Heart left ventricle (tissue), 16 donors: Measurements from ENCODE around the gene SOX18. TPM values are rescaled to one million over a fixed set of nuclear protein-coding genes. Genes with fewer than 3 reads are reported as not detected.
A peak's percentile ranks its signal among the peaks of the same experiment; 100 is the strongest.

Experiments used
- ATAC-seq, 4 donors: fragments of 200-7000 bp; cut with Tn5 transposase; one replicate each; pipeline ENCODE4 v1.9.1; 2020 to 2022; ENCODE audit warnings: moderate library complexity in 4 of 4, mild to moderate bottlenecking in 3 of 4, moderate number of reproducible peaks in 1 of 4
- DNase-seq, 5 donors: peaks; one replicate each; pipeline ENCODE4 v3.0.0-alpha.2; 2020
- H3K27ac ChIP-seq, 12 donors: fragments of 200-600 bp; sonication (generic) in 4 of 12; one replicate each; pipeline versions ENCODE4 v1.5.0 to v1.8.0; 2016 to 2022; ENCODE audit warnings: mild to moderate bottlenecking in 2 of 12
- H3K27me3 ChIP-seq, 9 donors: fragments of 200-600 bp; sonication (generic) in 2 of 9; one replicate each; pipeline versions ENCODE4 v1.5.1 to v1.8.0; 2016 to 2022; ENCODE audit warnings: mild to moderate bottlenecking in 3 of 9
- H3K36me3 ChIP-seq, 9 donors: fragments of 200-600 bp; sonication (generic) in 2 of 9; one replicate each; pipeline versions ENCODE4 v1.5.0 to v1.8.0; 2018 to 2022; ENCODE audit warnings: mild to moderate bottlenecking in 2 of 9
- H3K4me1 ChIP-seq, 12 donors: fragments of 200-600 bp; sonication (generic) in 4 of 12; one replicate each; pipeline versions ENCODE4 v1.5.0 to v1.8.0; 2016 to 2022; ENCODE audit warnings: mild to moderate bottlenecking in 3 of 12
- H3K4me3 ChIP-seq, 12 donors: fragments of 200-600 bp; sonication (generic) in 4 of 12; one replicate each; pipeline versions ENCODE4 v1.5.0 to v1.8.0; 2017 to 2022; ENCODE audit warnings: mild to moderate bottlenecking in 9 of 12, moderate library complexity in 4 of 12
- H3K9me3 ChIP-seq, 12 donors: fragments of 200-600 bp; sonication (generic) in 4 of 12; one replicate each; pipeline versions ENCODE4 v1.5.0 to v1.8.0; 2016 to 2022; ENCODE audit warnings: mild to moderate bottlenecking in 1 of 12
- POLR2A ChIP-seq, 2 donors: fragments of 450-650 bp; IDR thresholded peaks; one replicate each; pipeline ENCODE4 v1.6.1; 2017; ENCODE audit warnings: antibody characterized with exemption in 2 of 2, mild to moderate bottlenecking in 2 of 2, moderate library complexity in 2 of 2
- WGBS, 4 donors: extraction: QIAGEN DNeasy Blood & Tissue Kit in 2 of 4; methylation state at CpG; one replicate each; pipeline versions ENCODE4 v1.1.5 to v1.1.7; 2013 to 2018; 5-methylcytosine and 5-hydroxymethylcytosine counted together
- intact Hi-C, 10 donors: fragments of 100-400 bp; cut with DNase I; formaldehyde crosslinking; loops; one replicate each; pipeline versions ENCODE4 v1.11.1 to v1.14.2; 2022
- polyA plus RNA-seq, 2 donors: library from polyadenylated mRNA; stranded (reverse); fragments of 200-250 nt; gene quantifications; one replicate each; pipeline ENCODE4 v1.2.3, GENCODE V29; 2013
- total RNA-seq, 9 donors: library from RNA; depleted of rRNA in 2 of 9; stranded (reverse); fragments of >200 nt in 2 of 9; fragmentation: NEBNext Ultra II Directional in 3 of 9; extraction: Animal tissue kit (Norgen Biotek cat#: 25700) in 3 of 9; gene quantifications; one replicate each; pipeline versions ENCODE4 v1.1.0 to v1.2.4, GENCODE V29; 2016 to 2023
- TF ChIP-seq, protein P1 (sequence below), 12 donors: fragments of 200-600 bp; sonication (generic) in 4 of 12; IDR thresholded peaks; one replicate each; pipeline versions ENCODE4 v1.5.0 to v1.8.0; 2018 to 2022; ENCODE audit warnings: antibody characterized with exemption in 12 of 12, mild to moderate bottlenecking in 5 of 12
- donor health status: ischemic (EF 13 %, LVEDD 7.1; RV severe dilation, severe dysfunction).
- donor health status: healthy with polysubstance abuse.
- donor health status: DM: no; HTN: yes; CAD: no.
- donor health status: DM: no; HTN: no; CAD: no.
- donor health status: ischemic (EF 25% LVEDD 6.9; RV normal size, moderate dysfunction).
- donor health status: ischemic (EF 25% LVEDD 5.7; RV mildly dilated, moderate dysfunction).
- donor health status: healthy.
- donor health status: DM: yes; HTN: yes; CAD: no.
- donor health status: ischemic (EF 35%, LVEDD 5.7; RV mildly dilated, moderate dysfunction).
- donor health status: nonischemic (EF 11% LVEDD 7.7; RV severe dilation, severe dysfunction).
- donor health status: DM: yes; HTN: yes; CAD: no.
- donor health status: PGD.
- donor health status: ischemic (EF 29% LVEDD 5.4; RV normal size, mild dysfunction).
- donor health status: nonischemic (EF 23%, LVEDD 6.1; RV moderate dilation, normal function).

Gene SOX18
- total and polyA plus RNA-seq, 11 donors, result 23.5 to 75.9 (median 48.2) TPM

DNA sequence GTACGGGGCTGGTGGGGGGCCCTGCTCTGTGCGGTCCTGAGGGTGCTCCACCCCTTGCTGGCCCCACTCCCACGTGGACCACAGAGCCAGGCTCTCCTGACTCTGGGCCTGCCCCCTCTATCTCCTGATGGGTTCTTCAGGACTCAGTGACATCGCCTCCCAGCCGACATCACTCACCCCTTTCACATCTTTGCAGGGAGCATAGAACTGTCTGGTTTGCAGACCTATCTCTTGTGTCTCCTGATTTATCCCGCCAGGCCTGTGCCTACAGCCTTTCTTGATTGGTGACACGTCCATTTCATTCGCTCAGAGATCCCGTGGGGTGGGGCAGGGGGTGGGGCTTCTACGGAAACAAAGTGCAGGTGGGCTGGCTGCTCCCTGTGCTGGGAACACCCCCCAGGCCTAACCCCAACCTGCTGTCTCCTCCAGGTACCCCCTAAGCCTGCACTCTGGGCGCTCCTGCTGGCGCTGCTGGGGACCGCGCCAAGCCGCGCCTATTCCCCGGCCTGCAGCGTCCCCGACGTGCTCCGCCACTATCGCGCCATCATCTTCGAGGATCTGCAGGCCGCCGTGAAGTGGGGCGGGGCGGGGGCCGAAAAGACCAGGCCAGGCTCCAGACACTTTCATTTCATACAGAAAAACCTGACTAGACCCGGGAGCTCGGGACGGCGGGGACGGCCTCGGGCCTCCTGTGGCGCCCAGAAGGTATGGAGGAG, 11.8 kb downstream of the SOX18 start:
- peak overlapping the region; percentile 9 to 62 (median 56) for H3K4me3 ChIP-seq
- no peak for ATAC-seq
- peak overlapping the region in 9 of 12 donors; percentile 64 to 93 (median 87) for H3K27ac ChIP-seq
- peaks cover 0 to 26% (median 14%) of the 10 kb centered on the region in 9 donors for H3K36me3 ChIP-seq
- H3K9me3 ChIP-seq, result no peaks in the 10 kb centered on the region
- TF ChIP-seq POLR2A (IDR thresholded peaks at IDR 0.05), result no peak
- TF ChIP-seq, protein P1, sequence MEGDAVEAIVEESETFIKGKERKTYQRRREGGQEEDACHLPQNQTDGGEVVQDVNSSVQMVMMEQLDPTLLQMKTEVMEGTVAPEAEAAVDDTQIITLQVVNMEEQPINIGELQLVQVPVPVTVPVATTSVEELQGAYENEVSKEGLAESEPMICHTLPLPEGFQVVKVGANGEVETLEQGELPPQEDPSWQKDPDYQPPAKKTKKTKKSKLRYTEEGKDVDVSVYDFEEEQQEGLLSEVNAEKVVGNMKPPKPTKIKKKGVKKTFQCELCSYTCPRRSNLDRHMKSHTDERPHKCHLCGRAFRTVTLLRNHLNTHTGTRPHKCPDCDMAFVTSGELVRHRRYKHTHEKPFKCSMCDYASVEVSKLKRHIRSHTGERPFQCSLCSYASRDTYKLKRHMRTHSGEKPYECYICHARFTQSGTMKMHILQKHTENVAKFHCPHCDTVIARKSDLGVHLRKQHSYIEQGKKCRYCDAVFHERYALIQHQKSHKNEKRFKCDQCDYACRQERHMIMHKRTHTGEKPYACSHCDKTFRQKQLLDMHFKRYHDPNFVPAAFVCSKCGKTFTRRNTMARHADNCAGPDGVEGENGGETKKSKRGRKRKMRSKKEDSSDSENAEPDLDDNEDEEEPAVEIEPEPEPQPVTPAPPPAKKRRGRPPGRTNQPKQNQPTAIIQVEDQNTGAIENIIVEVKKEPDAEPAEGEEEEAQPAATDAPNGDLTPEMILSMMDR (IDR thresholded peaks at IDR 0.05), result no peak
- peaks cover 8 to 74% (median 36%) of the 10 kb centered on the region in 12 donors for H3K4me1 ChIP-seq
- H3K27me3 ChIP-seq, result peaks cover 0 to 64% (median 44%) of the 10 kb centered on the region in 9 donors
- WGBS, 4 donors, result 8 to 16% (median 11%) methylated on average over 22 to 36 of the region's 36 CpGs
- DNase-seq, result no peak
- intact Hi-C loops, result loop anchor here in 9 of 10 donors (2.0 to 10.0 kb wide), 6 partner anchors 19 to 85 kb away; partner anchors contain the start of gene PRPF6 (in 4 of the 9)

DNA sequence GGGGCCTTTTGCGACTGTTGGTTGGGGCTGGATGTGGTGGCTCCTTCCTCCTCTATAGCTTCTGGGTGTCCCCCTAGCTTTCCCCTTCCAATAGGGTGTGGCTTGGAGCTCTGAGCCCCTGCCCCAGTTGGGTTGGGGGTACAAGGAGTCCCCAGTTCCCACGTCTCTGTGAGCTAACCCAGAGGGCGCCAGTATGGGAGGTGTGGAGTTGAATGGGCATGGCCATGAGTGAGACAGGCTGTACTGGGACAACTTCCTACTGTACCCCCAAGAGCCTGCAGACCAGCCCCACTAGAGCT, 12.3 kb downstream of the SOX18 start:
- Histone ChIP-seq H3K4me3 (no peak overlapping the region), H3K27ac (no peak overlapping the region), H3K4me1 (peaks cover 8 to 70% (median 34%) of the 10 kb centered on the region in 12 donors), H3K9me3 (no peaks in the 10 kb centered on the region), H3K27me3 (peaks cover 0 to 60% (median 41%) of the 10 kb centered on the region in 9 donors), H3K36me3 (peaks cover 0 to 31% (median 19%) of the 10 kb centered on the region in 9 donors)
- ATAC-seq, result no peak
- no peak for DNase-seq
- intact Hi-C loops, result loop anchor here in 8 of 10 donors (5.0 to 10.0 kb wide), 4 partner anchors 52 to 85 kb away; partner anchors contain the start of gene PRPF6 (in 4 of the 8)
- no peak for TF ChIP-seq POLR2A (IDR thresholded peaks at IDR 0.05)
- TF ChIP-seq, protein P1 (IDR thresholded peaks at IDR 0.05), result no peak
- 71 to 80% (median 76%) methylated on average over 3 of the region's 3 CpGs for WGBS, 4 donors

DNA sequence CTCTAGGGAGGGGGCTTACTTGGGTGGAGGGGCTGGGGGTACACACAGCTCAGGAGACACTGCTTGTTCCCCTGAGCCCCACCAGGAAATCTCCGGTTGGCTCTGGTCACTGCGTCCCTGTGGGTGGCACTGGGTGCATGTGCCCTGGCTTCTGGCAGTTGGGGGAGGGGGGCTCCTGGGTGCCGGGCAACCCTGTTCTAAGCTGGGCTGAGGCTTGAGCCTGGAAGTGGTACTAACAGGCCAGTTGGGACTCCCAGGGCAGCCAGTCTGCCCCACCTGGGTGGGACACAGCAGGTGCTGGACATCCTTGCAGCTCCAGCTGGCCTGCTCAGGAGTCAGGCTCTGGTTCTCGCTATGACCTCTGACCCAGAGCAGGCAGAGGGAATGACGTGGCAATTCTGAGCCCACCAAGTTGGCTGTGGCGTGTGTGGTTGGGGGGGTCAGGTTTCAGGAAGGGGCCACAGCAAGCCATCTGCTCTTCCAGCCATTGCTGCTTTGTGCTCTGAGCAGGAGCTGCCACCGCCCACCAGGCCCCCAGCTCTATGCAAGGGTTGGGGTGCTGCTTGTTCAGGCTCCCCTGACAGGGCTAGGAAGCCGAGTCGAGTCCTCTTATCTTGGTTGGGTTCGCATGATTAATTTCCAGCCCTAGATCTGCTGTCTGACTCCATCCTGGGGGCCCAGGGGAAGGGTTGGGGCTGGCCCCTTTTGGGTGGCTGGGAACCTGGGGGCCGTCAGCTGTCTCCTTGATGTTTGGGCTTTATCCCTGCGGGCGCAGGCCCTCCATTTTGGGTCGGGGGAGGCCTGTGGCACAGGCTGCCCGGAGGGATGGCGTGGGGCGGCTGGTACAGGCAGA, 12.9 kb downstream of the SOX18 start:
- DNase-seq (peak in 1 of 5 donors; percentile 8), ATAC-seq (no peak)
- Histone ChIP-seq H3K36me3 (peaks cover 0 to 37% (median 25%) of the 10 kb centered on the region in 9 donors), H3K4me3 (no peak overlapping the region), H3K9me3 (no peaks in the 10 kb centered on the region), H3K4me1 (peaks cover 8 to 64% (median 31%) of the 10 kb centered on the region in 12 donors), H3K27me3 (peaks cover 0 to 54% (median 35%) of the 10 kb centered on the region in 9 donors), H3K27ac (peak overlapping the region in 1 of 12 donors; percentile 55)
- no peak for TF ChIP-seq POLR2A (IDR thresholded peaks at IDR 0.05)
- TF ChIP-seq, protein P1 (IDR thresholded peaks at IDR 0.05), result no peak
- WGBS, 4 donors, result 72 to 83% (median 76%) methylated on average over 12 to 17 of the region's 17 CpGs
- intact Hi-C loops, result loop anchor here in 8 of 10 donors (5.0 to 10.0 kb wide), 4 partner anchors 52 to 86 kb away; partner anchors contain the start of gene PRPF6 (in 4 of the 8)
